ENCODE results near the gene ALKBH7.
"Not testable (repeated sequence)": the region's sequence is repeated elsewhere in the genome, so short reads cannot be mapped to it uniquely, and the experiment has no call there.

Gene ALKBH7

DNA sequence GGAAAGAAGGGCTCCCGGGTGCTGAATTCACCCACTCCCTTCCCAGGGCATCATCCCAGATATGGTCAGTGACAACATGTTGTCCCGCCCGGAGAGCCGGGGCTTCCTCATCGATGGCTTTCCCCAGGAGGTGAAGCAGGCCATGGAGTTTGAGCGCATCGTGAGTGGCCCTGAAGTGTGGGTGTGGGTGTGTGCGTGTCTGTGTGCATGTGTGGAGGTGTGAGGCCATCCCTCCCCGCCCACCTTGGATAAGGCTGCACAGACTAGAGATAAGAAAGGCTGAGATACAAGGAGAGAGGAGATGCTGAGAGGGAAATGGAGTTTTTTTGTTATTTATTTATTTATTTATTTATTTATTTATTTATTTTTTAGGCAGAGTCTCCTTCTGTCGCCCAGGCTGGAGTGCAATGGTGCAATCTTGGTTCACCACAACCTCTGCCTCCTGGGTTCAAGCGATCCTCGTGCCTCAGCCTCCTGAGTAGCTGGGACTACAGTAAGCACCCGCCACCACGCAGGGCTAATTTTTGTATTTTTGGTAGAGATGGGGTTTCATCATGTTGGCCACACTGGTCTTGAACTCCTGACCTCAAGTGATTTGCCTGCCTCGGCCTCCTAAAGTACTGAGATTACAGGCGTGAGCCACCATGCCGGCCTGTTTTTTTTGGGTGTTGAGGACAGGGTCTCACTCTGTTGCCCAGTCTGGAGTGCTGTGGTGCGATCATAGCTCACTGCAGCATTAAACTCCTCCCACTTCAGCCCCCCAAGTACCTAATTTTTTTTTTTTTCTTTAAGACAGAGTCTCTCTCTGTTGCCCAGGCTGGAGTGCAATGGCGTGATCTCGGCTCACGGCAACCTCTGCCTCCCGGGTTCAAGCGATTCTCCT is 27.7 kb downstream of the ALKBH7 start:
- not testable (repeated sequence) for DNase-seq (ENCODE audit: low read depth in 1 of 2, low spot score in 1 of 2)

DNA sequence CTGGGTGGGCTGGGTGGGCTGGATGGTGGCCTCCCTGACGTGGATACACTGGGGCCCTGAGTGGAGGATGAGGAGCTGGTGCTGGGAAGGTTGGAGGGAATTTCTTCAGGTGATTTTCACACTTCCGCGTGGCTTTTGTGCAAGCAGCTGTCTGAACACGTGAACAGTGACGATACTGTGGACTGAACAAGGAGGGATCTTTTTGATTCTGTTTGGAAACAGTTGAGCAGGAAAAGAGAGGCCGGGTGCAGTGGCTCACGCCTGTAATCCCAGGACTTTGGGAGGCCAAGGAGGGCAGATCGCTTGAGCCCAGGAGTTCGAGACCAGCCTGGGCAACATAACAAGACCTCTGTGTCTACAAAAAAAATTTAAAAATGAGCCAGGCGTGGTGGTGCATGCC is 29.5 kb downstream of the ALKBH7 start:
- DNase-seq (ENCODE audit: low read depth in 1 of 2, low spot score in 1 of 2), result no peak

DNA sequence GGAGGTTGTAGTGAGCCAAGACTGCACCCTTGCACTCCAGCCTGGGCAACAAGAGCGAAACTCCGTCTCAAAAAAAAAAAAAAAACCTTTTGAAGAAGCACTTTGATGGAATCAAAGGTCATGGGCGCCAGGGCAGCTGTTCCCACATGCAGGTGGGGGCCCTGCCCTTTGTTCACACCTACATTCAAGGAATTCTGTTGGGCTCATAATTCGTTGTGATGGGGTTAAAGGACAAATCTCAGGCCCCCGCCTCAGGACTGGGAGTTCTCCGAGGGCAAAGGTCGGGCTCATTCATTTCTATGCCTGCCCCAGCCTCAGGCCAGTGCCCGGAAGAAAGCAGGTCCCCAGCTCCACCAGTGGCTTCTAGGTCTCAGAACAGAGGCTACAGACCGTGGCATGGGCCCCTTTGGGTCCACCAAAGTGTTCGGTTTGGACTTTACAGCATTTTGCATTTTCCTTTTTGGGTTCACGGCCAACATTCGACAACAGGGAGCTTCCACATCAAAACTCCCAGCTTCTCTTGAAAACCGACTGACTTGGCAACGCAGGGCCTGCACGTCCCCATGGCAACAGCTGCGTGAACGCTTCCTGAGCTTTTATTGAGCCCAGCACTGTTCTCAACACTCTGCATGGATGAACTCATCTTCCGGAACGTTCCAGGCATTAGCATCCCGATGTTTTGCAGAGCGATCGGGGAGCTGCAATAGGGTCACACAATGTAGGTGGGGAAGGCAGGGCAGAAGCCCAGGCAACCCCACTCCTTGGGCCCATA is 30.4 kb downstream of the ALKBH7 start:
- no peak for DNase-seq (ENCODE audit: low read depth in 1 of 2, low spot score in 1 of 2)

DNA sequence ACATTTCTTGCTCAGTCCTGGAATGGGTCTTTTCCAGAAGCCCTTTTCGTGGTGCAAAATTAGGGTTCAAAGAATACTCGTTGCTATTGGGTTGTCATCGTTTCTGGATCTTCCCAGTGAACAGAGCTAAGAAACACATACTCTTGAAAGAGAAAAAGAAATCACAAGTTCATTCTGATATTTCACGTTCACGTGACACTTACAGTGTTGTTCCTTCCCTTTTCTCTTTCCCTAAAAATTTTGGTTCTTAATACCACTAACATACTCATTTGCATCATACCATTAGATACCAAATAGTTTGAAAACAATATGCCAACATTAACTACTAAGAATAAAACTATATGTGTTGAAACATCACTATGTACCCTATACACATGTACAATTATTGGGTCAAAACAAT is 33.8 kb downstream of the ALKBH7 start:
- DNase-seq (ENCODE audit: low read depth in 1 of 2, low spot score in 1 of 2), result no peak

DNA sequence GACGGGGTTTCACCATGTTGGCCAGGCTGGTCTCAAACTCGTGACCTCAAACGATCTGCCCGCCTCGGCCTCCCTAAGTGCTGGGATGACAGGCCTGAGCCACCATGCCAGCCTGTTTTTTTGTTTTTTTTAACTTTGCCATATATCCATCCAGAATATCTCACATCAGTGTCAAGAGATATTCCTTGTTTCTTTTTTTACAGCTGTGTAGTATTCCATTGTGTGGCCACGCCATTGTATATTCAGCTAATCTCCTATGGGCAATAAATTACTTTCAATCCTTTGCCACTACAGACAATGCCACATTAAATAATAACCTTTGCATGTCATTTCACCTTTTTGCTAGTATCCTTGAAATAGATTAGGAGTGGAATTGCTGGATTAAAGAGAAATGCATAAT is 36.8 kb downstream of the ALKBH7 start:
- no peak for DNase-seq (ENCODE audit: low read depth in 1 of 2, low spot score in 1 of 2)

DNA sequence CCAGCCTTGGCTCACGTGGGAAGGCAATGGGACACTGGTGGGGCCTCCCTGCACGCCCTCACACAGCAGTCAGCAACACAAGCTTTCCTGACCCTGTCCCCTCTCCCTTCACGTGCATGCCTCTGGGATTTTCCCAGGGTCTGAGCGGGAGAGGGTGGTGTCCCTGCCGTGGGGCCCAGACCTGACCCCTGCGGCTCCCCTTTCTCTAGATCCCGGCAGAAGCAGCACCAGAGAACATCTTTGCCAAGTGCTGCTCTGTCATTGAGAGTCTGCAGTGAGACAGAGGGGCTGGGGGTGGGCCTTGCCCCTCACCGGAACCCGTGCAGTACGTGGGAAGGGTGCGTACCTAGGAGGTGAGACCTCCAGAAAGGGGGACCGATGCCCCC is 39.5 kb downstream of the ALKBH7 start:
- no peak for DNase-seq (ENCODE audit: low read depth in 1 of 2, low spot score in 1 of 2)

DNA sequence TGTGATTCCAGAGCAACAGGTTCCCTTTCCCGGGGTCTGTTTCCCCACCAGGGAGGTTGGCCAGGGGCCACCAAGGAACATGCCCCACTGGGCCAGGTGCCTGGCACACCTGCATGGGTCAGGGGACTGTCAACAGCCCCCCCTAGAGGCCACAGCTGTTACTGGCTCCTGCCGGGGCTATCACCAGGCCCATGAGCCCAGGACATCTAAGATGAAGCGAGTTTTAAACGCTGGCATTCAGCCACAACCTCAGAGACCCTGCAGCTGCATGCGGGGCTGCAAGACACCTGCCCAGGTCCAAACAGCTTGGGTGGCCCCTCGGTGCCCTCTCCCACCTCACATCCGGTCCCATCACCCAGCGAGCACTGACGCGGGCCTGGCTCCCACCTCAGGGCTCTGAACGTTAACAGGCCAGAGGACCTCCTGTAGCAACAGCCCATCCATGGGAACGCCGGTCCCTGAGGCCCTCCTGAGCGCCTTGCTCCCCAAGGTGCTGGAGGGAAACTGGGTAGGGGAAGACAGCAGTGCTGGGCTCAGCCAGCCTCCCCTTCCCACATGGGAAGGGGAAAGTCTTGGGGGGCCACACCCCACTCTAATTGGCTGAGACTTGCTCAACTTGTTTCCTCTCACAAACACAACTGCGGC is 40.0 kb downstream of the ALKBH7 start:
- peak in 1 of 2 donors; percentile 41 for DNase-seq (ENCODE audit: low read depth in 1 of 2, low spot score in 1 of 2)

DNA sequence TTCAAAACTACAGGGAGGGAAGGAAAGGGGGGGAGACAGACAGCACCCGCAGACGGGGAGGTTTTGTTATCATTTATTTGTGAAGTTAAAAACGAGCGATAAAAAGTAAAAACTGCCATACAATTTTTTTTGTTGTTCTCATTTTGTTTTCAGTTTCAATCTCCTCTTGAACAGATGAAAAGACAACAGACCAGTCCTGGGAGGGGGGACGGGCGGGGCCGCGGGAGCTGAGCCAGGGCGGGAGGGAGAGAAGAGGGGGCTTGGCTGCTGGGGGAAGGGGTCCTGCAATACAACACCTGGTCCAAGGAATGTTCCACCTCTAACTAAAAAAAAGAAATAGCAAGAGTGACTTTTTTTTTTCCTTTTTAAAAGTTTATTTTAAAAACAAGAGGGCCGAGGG is 40.7 kb downstream of the ALKBH7 start:
- DNase-seq (ENCODE audit: low read depth in 1 of 2, low spot score in 1 of 2), result no peak

DNA sequence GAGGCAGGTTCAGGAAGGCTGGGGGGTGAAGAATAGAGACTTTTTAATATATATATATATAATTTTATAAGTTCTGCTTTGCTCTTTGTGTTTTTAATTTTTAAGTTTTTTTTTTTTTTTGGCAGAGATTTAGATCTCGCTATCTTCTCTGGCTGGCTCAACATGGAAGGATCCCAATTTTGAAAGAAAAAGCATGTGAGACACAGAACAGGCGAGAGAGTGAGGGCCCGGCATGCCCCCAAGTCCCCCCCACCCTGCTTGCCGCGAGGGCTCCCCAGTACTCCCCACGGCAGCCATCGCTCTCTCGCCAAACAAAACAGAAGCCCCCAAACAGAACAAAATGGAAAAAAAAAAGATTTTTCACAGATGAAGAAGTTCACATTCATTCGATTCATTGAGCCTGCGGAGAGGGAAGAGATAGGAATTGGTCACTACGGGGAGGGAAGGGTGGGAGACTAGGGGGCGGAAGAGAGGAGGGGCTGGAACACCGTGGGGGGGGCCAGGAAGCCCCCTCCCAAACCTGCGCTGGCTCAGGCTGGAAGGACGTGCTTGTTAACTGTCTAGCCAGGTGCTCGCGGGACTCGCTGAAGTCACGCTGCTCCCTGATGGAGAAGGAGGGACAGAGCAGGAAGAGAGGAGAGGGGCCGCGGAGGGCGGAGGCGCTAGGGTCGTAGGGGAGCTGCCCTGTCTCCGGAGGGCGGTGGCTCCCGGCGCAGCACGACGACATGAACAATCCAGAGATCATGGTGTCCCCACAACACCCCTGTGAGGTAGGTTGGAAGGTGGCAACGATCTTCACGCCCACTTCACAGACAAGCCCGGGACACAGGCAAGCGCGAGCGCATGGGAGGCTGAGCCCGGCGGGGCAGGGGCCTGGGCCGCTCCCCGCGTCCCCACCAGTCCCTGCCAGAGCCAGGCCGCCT is 41.4 kb downstream of the ALKBH7 start:
- no peak for DNase-seq (ENCODE audit: low read depth in 1 of 2, low spot score in 1 of 2)

DNA sequence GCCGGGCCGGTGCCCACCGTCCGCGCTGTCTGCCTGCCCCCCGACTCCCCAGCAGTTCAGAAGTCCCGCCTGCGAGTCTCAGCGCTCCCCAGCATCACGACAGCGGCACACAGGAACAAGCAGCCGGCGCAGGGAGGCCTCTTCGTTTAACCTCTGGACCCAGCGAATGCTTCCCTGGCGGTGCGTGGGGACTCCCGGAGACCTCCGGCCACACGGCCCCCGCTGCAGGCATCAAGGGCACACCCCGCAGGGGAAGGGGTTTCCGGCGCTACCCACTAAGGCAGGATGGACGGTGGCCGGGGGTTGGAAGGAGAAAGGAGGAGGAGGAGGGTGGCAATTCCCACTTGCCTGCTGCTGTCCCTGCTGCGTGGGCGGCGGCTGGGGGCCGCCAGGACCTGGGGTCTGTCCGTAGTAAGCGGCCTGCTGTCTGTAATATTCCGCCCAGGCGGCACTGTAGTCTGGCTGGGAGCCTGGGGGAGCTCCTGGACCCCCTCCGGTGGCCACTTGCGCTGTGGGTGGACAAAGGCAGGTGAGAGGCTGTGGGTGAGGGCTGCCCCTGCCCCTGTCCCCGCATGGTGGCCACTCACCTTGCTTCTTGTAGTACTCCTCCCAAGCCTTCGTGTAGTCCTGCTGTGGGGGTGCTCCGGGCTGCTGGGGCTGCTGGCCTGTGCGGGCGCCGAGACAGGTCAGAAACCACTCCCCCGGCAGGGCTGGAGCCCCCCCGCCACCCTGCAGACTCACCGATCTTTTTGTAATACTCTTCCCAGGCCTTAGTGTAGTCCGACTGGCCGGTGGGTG is 42.4 kb downstream of the ALKBH7 start:
- no peak for DNase-seq (ENCODE audit: low read depth in 1 of 2, low spot score in 1 of 2)

DNA sequence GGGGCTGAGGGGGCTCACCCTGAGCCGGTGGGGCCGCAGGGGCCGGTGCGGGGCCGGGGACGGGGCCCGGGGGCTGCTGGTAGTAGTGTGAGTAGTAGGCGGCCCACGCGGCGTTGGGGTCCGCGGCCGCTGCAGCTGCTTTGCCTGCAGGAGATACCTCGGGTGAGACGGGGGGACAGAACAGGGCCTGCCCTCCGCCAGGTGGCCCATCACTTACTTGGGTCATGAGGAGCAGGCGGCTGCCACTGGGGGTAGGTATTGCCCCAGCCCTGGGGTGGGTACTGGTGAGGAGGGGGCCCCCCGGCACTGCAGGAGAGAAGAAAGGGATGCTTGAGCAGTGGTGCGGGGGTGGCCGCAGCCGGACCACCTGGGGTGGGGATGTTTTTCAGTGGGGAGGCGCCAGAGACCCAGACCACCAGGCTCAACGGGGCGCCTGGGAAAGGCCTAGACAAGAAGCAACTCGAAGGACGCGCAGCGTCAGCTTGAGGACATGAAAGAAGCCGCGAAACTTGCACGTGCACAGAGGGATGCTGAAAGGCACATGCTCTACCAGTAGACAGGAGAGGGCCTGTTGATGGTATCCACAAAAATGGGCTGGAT is 43.1 kb downstream of the ALKBH7 start:
- DNase-seq (ENCODE audit: low read depth in 1 of 2, low spot score in 1 of 2), result no peak

DNA sequence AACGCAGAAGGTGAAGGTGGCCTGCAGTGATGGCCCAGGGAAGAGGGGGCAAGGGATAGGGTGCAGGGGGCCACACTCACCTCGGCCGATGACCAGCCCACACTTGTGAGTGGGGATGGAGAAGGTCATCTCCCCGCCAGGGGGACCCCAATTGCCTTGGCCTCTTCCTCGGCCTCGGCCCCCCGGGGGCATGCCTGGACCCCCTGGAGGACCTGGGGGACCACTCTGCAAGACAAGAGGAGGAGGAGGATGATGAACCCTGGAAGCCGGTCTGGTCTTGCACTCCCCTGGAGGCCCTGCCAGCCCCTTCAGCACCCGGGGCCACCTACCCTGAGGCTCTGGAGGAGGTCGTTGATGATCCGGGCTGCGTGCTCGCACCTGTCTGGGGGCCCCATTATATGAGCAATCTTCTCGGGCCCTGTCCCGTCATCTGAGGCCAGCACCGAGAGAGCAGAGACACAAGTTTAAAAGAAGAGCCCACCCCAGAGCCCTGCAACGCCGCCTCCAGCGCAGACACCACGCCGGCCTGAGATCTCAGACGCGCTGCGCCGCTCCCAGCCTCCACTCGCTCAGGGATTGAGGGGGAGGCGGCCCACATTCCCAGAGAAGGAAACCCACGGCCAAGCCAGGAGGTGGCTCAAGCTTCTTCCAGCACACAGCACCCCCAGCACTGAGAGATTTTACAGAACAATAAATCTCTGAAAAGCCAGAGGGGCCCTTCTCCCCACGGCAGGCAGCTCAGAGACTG is 44.2 kb downstream of the ALKBH7 start:
- no peak for DNase-seq (ENCODE audit: low read depth in 1 of 2, low spot score in 1 of 2)

DNA sequence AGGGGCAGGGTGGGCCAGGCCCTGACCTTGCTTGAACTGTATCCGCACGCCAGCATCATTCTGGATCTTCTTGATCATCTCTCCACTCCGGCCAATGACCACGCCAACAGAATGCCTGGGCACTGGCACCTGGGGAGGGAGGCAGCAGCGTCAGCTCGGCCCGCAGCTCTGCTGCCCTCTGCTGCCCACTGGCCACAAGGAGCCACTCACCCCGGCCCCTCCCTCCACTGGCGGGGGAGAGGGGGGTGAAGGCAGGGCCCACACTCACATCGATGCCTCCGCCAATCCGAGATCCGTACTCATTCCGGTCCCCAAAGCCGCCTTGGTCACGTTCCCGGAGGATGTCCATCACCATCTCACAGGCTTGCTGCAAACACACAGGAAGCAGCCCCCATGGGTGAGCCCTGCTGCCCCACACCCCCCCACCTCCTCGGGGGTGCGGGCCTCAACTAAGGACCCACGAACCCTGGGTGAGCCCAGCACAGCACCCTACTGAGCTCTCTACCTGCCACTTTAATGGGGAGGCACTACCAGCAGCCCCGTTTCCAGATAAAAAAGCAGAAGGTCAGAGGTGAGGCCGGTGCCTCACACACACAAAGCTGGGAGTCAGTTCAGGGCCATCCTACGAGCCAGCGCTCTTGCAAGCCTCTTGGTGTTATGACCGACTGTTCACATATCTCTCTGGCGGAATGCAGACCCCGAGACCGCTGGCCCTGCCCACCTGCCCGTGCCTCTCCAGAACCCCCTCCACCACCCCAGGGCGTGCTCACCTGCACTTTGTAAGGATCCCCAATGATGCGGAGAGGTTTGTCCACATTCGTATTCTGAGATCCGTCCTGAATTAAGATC is 45.3 kb downstream of the ALKBH7 start:
- DNase-seq (ENCODE audit: low read depth in 1 of 2, low spot score in 1 of 2), result no peak

DNA sequence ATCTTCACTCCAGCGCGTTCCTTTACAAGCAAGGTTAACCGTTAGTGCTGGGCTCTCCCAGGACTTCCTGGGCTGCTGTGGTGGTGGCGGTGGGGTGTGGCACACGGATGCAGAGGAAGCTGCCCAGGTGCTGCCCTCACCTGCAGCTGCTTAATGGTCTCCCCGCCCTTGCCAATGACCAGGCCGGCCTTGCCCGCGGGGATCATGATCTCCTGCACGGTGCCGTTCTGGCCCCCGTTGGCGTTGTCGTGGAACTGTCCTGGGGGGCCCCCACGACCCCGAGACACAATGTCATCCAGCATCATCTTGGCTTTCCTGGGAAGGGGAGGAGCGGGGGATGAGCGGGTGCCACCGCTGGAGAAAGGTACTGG is 46.0 kb downstream of the ALKBH7 start:
- no peak for DNase-seq (ENCODE audit: low read depth in 1 of 2, low spot score in 1 of 2)

DNA sequence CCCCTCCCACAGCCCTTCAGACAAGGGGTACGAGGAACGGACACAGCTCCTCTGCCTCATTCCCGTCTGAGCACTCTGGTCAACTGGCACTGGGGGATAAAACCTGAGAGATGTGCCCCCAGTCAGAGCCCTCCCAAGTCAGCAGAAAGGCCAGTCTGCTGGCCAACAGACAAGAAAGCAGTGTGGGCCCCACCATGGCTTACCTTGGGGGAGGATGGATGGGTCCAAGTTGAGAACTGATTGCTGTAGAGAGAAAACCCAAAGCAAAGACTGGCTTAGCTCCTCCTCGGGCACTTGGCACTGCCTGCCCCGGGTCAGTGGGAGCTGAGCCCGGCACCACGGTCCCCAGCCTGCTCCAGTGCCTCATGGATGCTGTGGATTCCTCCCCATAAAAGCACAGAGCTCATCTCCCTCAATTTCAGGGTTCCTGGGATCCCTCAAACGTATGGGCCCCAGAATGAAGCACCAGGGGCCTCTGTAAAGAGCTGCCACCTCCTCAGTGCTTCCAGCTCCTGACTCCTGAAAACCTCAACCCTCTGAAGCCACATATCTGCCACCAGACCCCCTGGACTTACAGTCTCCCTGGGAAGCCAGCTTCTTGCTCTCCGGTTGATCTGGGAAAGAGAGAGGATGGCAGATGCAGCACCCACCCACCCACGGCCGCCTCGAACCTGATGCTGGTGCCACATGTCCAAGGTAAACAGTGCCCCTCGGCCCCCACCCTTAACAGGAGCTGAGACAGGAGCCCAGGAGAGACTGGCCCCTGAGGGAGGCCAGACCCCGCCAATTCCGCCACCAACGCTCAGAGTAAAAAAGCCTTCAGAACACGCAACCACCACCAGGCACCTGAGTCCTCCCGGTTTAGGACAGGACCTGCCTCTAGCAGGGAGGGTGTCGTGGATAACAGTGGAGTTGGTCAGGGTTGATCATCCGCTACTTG is 48.8 kb downstream of the ALKBH7 start:
- no peak for DNase-seq (ENCODE audit: low read depth in 1 of 2, low spot score in 1 of 2)

DNA sequence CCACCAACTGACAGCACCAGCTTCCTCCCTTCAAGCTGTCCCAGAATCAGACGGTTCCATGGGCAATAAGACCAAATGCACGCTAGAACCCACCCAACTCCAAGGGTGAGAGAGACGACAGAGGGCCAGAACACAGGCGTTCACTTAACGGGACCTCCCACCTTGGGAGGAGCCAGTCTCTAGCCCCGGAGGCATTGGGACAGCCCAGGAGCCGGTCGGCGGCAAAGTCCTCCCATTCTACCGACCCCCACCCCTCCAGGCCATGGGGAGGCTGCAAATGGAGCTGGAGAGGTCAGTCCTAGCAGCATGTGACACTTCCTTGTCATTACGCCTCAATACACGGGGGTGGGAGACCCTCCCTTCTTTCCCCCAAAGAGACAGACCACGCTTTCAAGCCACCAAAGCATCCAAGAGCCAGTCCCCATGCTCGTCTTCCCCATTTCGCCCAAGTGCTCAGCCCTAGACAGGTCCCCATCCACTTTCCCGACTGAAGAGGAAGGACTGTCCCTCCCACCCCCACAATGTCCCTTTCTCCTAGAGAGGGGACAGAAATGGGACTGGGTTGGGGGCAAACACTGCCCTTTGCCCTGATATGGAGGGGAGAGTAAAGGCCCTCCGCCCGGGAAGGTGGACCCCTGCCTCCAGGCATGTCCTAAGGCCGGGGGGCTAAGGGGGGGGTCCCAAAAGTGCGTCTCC is 51.1 kb downstream of the ALKBH7 start:
- no peak for DNase-seq (ENCODE audit: low read depth in 1 of 2, low spot score in 1 of 2)
